GM21360 (cell line): Measurements from ENCODE around the gene EXOC6B.
A peak's percentile ranks its signal among the peaks of the same experiment; 100 is the strongest.

Source experiments
- ATAC-seq: cut with Tn5 transposase; IDR thresholded peaks from one replicate; pipeline ENCODE4 v1.9.1; 2021; ENCODE audit warnings: mild to moderate bottlenecking, moderate library complexity; ENCODE audit not compliant: unreplicated experiment

EXOC6B gene

DNA sequence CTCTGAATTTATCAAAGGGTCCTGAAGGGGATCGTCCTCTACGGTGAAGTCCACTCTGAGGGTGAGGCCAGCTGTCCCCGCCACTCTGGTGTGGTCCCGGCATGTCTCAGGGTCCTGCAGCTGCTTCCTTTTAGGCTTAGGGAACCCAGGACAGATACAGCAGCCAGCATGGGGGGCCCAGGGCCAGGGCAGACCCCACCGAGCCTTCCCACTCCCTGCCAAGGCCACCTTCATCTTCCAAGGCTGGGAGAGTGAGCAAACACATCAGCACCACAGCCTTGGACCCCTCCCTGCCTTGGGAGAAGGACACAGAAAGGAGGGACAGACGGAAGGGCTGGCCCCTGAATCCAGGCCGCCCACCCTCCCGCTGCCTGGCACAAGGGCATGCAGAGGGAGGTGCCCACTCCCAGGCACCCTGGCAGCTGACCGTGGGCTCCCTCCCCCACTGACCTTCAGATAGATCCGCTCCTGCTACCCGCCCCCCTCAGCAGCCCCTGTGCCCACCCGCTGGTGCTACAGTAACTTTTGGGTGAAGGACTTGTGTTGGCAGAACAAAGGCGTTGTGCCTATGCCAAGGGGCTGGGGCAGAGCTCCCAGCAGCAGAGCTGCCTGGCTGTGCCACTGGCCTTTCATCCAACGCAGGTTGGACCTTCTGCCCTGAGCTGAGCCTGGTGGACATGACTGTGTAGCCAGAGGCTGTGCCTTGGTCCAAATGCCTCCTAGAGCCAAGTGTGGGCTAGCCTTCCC, 685.8 kb downstream of the EXOC6B start:
- ATAC-seq, result no peak

DNA sequence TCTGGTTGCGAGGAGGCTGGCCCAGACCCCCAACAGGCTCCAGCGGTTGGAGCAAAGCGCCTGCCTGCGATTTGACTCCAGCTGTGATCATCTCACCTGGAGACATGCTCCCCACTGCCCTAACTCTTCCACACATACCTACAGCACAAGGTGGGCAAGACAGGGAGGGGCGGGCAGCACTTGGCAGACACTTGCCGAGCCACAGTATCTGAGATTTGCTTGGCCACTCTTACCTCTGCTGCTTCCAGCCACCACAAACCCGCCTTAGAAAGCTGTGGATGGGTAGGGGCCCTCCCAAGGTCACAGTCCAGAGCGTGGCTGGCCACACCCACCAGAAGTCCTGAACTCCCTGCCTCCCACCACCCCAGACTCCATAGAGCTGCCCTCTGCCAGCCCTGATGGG, 686.4 kb downstream of the EXOC6B start:
- ATAC-seq, result no peak

DNA sequence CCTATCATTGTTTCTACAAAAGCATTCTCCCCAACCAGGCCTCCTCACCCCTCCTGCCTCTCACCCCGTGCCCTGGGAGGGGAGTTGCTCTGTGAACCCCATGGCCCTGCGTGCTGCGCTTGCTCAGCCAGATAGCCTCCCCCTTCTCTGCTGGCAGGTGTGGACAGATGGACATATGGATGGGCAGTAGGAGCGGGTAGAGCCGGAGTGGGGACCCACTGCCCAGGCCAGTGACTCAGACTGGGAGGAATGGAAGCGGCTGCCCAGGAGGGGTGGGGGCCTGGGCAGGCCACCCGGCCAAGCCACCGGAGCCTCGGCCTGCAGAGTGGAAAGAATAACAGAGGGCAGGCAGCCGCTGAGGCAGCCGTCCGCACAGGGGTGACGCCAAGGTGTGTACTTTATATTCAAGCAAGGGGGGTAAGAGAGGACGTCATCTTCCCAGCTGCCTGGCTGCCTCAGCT, 686.9 kb downstream of the EXOC6B start:
- no peak for ATAC-seq

DNA sequence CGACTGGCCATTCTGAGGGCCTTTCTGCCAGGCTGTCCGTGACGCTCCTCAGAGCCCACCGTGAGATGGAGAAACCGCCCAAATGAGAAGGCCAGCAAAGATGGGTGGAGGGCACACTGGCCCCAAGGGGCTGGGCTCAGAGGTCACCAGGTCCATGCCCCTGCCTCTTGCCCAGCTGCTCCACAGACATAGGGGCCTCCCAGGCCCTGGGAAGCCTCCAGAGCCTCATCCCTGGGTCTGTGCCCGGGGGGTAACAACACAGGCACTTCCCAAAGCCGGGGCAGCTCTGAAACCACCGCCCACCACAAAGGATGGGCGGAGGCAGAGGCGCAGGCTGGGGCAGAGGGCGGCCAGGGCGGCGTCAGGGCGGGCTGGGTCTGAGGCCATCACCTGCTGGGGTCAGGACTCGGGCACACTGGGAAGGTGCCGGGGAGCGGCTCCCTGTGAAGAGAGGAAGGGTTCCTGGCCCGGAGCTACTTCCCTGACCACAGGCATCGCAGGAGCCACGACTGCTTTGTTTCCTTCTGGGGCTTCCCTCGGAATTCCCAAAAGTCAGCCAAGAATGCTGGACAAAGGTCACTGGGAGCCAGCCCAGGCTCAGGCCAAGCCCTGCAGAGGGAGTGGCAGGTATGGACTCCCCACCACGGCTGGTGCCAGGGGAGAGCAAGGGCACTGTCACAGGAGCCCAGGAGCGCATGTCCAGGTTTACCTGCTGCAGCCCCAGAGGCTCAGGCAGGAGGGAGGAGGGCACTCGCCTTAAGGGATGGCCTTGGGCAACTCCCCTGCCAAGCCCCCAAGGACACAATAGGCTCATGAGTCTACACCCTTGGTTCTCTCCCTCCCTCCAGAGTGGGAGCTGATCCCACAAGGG, 687.6 kb downstream of the EXOC6B start:
- no peak for ATAC-seq

DNA sequence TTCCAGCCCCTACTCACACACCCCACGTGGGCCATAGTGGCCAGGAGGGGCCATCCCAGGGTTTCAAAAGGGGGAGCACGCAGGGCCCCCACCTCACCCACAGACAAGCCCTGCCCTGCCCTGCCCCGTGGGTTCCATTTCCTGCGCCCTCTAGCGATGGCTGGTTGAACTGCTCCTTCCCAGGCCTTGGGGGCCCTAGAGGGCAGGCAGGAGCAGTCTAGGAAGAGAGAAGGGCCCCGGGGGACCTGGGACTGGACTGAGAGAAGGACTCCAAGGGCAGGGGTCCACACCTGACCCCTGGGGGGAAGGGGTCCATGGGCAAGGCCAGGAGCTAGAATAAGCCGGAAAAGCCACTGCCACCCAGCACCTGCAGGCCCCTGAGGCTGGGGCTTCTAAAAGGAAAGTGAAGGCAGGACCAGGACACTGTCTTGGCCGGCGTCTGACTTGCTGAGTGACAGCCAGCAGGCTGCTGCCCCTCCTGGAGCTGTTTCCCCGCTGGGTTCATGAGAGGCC, 688.3 kb downstream of the EXOC6B start:
- peak; percentile 81 for ATAC-seq

DNA sequence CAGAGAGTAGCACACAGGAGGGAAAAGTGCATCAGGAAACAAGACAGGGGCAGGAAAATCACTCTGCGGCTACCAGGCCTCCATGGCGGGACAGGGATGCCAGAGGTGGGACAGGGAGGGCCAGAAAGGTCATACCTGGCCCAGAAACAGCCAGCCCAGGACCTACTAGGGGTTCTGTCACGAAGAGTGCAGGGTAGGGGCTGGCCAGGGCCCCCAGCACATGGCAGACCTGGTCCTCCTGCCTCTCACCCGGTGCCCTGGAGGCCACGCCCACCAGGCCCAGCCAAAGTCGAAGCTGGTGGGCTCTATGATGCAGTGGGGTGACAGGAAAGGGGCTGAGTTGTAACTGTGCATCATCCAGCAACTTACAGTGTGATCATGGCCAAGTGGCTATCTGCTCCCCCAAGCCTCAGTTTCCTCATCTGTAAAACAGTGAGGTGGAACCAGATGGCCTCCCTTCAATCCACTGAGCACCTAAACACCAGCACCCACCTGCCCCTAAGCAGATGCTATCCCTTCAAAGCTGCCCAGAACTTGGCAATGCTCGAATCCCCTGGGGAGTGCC, 688.8 kb downstream of the EXOC6B start:
- ATAC-seq, result no peak

DNA sequence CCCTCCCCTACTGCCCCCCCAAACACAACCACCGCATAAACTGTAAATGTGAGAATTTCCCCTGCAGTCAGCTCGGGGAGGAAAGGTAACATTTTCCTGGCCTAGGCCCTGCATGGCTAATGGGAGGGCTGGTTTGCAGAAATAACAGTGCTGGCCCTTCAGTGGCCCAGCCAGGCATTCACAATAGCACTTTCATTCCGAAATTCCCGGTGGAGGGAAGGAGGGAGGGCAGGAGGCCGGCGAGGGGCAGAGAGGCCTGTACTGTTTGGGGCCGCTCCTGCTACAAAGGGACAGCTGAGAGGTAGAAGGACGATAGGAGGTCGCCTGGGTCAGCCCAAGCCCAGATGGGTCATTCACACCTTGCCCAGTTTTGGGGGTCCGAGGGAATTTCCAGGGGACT, 689.5 kb downstream of the EXOC6B start:
- ATAC-seq, result no peak

DNA sequence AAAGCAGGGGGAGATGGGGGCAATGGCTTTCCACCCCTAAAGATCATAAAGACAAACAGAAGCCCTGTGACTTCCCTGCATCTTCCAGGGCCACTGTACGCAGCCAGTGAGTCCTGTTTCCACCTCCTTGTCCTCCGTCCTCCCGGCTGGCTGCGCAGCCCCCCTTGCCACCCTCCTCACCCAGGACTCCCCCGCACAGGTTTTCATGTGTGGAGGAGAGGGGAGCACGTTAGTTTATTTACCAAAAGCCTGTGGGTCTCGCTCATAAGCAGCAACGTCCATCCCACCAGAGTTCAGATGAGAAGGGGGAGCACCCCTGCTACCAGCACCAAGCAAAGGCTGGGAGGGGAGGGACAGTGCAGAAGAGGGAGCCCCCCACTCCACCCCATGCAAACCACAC, 689.9 kb downstream of the EXOC6B start:
- ATAC-seq, result no peak

DNA sequence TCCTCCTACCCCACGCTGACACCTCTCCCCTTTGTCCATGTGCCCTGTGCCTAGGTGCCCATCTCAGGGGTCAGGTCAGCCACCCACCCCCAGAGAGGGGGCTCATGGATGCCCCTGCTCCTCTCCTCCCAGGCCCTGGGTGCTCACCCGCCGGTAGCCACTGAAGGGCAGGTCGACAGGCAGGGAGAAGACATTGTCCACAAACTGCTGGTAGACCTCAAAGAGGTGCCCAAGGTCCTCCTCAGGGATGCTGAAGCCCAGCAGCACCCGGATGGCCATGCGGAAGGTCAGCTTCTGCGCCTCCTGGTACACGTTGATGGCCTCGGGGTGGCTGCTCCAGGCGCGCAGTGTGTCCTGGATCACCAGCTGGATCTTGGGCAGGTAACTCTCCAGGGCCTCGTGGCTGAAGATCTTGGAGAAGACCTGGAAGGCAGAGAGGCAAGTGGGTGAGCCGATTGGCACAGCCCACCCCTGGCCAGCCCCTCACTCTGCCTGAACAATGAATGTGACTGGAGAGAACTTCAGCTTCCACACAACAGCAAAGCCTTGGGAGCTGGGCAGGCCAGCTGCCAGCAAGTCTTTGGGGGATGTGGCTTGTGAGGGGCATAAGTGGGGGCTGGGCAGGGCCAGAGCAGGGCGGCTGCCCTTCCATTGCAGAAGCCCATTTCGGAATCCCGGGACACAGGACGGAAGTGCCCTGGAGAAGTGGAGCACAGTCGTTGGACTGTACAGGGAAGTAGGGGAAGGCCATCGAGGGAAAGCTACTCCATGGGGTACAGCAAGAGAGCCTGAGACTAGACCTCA, 690.6 kb downstream of the EXOC6B start:
- ATAC-seq, result no peak

DNA sequence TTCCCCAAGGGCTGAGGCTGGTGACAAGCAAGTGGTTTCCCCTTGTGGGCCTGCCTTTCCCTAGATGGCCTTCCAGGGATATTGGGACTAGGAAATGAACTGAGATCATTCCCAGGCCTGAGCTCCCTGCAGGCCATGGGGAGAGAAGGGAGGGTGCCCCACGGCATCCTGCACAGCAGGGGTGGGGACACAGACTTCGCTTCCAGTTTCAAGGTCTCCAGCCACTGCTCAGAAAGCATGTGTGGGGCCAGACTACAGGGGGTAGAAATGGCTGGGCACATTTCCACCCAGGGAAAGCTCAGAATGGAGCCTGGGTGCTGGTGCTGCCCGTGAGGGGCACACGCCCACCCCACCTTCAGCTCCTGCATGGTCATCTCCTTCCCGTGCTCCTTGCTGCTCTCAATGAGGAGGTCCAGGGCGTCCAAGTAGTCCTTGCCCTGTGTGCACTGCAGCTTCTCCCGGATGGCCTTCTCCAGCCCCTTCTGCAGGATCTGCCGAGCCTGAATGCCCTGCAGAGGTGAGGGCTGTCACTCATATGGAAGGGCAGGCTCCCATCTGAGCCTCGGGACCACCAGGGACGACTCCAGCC, 691.3 kb downstream of the EXOC6B start:
- ATAC-seq, result no peak

DNA sequence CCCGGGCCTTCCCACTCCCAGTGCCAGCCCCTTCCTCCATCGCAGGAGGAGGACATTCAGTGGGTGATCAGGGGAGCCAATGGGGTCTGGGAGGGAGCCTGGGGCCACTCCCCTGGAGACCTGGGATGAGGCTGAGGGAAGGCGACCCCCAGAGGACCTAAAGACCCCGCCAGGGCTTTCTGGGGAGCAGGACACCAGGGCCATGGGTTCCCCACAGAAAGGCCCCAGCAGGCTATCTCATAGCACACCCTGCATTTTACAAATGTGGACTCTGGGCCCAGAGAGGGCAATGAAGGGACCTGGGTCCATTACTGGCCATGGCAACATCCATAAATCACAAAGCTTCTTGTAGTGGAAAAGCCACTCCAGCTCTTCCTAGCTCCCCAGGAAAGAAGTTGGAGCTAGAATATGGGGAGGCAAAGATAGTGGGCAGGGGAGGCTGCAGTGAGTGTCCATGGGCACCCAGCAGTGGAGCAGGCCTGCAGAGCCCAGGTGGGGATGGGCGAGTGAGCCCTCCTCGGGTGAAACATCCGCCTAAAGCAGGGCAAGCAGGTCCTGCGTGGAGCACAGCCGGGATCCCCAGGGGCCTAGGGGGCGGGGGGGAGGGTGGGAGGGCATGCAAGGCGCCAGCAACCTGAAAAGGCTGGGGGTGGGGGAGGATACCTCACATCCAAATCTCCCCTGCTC, 692.0 kb downstream of the EXOC6B start:
- no peak for ATAC-seq

DNA sequence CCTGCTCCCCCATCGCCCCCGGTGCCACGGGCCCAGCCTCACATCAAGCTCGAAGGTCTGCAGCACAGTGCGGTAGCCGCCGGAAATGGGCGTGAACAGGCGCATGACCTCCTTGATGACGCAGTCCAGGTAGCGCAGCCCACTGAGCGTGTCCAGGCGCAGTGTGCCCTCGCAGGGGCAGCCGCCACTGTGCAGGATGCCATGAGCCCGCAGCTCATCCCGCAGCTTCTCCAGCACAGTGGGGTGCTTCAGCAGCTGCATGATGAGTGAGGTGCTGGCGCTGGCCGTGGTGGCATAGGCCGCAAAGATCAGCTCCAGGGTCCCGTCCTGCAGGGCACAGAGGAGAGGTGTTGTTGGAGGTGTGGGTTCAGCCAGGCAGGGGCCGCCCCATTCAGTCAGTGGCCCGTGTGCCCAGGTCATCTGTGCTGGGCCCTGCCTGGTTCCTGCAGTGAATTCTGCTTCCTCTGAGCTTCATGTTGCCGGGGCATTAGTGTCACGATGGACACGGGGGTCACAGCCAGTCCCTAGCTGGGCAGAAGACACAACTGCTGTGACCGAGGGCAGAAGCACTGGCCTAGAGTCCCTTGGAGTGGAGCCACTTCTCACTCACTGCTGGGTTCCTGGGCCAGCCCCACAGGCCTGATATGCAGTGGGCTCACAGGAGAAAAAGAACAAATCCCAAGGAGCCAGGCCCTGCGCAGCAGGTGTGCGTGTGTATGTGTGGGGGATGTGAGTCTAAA, 692.7 kb downstream of the EXOC6B start:
- no peak for ATAC-seq

DNA sequence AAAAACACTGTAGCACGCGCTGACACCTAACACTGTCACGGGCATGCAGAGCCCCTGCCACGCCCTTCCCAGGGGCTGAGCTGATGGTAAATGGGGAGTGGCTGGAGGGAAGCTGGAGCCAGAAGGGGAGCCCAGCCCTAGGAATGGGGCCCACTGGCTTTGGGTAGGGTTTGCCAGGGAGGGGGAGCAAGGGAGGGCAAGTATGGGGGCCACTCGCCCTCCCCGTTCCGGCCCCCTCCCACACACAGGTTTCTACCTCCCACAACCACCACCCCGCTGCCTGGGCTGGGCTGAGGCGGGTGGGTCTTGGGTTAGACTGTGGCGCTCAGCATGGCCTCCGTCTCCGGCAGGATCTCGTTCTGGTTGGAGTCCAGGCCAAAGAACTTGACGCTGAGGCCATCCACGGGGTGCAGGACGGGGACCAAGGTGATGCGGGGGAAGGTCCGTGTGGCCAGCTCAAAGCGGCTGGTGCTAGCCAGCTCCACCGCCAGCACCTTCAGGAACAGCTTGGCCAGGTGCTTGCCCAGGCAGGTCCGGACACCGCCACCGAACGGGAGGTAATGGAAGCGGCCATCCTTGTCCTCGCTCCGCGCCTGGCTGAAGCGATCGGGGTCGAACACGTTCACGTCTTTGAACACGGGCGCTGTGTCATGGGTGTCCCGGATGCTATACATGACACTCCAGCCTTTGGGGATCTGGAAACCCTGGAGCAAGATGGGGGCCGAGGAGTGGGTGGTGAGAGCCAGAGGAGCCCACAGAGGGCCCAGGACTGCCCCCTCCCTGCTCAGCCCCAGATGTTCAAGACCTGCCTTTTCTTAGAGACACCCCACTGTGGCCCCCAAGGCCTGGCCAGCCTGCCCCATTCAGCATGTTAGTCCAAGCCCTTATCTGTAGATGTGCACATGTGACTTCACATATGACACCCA, 693.7 kb downstream of the EXOC6B start:
- ATAC-seq, result no peak

DNA sequence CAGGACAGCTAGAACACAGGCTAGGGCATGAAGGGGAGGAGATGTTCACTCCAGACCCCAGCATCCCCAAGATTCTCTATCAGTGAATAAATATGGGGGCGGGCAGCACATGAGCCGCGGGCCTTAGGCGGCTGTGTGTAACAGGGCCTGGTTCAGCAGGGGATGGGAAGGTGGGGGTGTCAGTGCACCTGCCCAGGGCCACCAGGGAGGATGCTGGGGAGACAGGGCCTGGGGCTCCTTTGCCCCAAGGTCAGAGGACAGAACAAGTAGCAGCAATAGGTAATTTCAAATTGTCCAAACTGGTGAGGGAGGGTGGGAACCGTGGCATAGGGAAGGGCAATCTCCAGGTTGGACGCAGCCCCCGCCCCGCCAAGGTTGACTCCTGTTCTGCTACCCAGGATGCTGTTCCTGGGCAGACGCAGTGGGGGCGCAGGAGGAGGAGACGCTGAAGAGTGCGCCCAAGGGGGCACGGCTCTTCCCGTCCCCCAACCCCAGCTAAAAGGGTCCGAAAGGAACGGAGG, 694.4 kb downstream of the EXOC6B start:
- no peak for ATAC-seq

DNA sequence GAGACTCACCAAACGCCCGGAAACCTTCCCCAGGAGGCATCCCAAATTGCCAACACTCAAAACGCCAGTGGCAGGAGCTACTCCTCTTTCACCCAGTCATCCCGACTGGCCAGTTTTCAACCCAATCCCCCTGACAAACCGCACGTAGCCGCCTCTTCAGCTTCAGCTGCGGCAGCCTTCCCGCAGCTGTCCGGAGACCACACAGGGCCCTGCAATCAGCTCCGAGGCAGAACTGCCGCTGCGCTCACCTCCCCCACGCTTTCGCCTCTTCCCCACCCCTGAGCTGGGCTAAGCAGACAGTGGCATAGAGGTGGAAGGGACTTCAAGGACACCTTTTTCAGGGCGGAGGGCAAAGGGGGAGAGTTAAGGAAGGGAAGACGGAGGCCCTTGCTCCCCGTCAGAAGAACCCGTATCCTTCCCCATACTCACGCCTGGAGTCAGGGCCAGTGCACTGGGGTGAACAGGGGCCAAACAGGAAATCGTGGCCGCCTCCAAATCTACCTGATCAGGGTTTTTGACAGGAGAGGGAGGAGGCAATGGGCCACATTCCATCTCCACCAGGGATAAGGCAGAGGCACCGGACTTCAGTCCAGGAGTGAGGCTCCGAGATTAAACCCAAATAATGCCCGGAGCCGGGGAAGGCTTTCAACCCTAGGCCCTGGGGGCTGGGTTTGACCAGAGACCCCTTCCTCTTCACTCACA, 695.0 kb downstream of the EXOC6B start:
- no peak for ATAC-seq

DNA sequence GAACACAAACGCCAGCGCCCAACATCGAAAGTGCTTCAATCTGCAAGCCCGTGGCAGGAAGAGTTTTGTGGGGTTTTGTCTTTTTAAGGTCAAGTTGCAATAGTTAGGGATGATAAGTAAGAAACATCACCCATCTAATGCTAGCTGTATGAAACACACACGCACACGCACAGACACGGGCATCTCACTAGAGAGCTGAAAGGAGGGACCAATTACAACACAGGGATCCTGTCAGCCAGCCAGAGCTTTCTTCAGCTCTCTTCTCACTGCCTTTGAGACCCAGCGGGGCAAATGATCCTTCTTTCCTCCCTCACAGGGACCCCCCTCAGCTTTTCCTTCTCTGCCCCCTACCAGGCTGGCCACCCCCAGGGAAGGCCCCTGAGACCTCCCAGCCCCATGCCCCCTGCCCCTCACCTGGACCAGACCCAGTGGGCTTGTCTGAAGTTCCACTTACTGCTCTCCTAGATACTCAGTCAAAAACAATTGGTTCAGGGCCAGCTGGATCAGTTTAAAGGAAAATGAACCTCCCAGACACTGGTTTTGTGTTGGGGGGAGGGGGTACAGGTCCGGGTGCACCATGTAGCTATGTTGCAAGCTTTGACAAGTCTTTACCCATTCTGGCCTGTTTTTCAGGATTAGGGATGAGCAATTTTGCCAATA, 696.0 kb downstream of the EXOC6B start:
- ATAC-seq, result no peak

DNA sequence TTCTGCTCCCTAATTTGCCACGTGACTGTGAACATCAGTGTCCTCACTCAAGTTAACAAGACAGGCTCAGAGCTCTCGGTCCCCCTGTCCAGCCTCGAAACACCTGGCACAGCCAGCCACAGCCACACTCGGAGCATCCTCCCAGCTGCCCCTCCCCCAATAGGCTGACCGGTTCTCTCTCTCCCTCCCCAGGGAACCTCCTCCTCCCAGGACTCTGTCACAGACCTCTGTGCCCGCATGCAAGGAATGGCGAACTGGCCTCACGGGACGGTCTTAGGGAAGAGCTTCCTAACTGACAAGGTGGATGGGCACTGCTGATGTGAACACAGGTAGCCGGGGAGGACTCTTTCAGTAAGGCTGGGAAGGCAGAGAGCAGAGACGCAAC, 697.0 kb downstream of the EXOC6B start:
- ATAC-seq, result no peak
